ENCODE data around the gene C1QTNF2. TPM values are rescaled to one million over a fixed set of nuclear protein-coding genes. Genes with fewer than 3 reads are reported as not detected.

Gene C1QTNF2
- total RNA-seq, 2 donors from 2014 or later: not detected

DNA sequence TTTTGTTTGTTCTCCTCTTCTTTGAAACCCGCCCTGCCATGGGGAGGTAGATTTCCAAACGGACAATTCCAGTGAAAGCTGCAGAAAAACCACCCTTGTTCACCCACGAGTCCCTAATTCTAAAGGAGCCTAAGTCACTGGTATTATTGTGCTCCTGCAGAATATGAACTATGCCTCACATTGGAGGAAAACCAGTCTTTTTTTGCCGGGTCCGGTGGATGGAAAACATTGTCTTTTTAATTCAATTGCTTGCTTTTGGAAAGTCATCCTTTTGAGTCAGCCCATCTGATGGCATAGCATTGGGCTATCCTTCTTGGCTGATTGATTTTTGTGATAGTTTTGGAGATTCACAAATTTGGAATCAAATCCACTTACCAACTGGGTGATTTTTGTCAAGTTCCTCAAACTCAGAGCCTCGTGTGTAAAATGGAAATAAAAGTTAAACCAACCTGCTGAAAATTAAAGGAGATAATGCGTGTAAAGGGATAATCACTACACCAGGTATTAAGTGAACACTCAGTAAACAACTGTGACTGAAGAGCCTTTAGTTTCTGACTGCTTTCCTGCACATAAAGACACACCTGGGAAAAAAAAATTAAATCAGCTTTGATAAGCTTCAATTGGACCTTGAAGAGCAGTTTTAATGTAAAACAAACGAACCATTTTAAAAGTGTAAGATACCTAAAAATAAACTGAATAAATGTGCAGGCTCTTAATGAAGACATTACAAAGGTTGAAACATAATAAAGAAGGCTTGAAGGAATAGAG lies 57.3 kb downstream of the C1QTNF2 start:
- 30 to 31% methylated on average over 5 to 8 of the region's 8 CpGs for WGBS, 2 experiments (ENCODE audit: insufficient coverage in 1 of 2, insufficient read length in 1 of 2)
- peak overlapping the region; percentile 52 for H3K9ac ChIP-seq (ENCODE audit: extremely low read depth, low read length, poor library complexity, severe bottlenecking)
- H3K27ac ChIP-seq (ENCODE audit: low read depth, low read length): peak overlapping the region; percentile 12

DNA sequence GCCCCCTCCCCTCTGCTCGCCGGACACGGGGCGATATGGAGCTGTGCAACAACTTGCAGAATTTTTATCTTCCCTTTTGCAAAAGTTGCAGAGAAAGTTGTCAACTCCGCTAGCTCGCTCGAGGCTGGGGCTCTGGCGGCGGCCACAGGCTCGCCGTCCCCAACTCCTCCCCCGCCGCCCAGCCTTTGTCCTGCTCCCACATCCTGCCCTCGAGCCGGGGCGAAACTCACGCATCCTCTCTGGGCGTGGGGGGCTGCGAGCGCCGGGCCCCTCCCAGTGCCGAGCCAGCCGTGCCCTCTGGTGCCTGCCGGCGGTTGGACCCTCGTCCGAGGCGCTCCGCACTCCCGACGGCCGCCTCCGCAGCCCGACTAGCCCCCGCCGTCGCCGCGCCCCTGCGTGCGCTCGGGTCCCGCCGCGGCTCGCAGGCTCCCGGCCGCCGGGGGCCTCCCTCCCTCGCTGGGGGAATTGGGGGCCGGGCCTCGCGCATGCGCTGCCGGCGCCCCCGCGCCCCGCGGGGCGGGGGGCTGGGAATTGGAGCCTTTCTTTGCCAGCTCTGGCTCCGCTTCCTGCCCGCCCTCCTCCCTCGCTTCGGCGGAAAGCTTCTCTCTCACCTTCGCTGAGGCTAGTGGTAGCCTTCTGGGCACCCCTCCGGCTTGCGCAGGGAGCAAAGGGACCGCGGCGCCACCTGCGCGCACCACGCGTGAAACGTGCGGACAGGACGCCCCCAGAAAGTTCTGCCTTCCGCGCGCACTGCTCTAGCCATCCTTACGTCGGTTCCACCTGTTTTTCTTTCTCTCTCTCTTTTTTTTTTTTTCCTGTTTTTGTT lies 58.1 kb downstream of the C1QTNF2 start, which contains the start of gene CCNJL:
TSS of gene CCNJL (minus strand) at position 431 of the 826 bp plus-strand sequence. CDS start 641 bp downstream, outside the sequence.
- peaks cover 4% of the 10 kb centered on the region for H3K36me3 ChIP-seq (ENCODE audit: control insufficient read depth, insufficient read depth, low read length)
- DNase-seq: peak; percentile 93
- Mint-ChIP-seq H3K4me1 (peaks cover 22% of the 10 kb centered on the region), H3K27me3 (ENCODE audit: insufficient read depth) (peaks cover 2% of the 10 kb centered on the region), H3K9me3 (no peaks in the 10 kb centered on the region), H3K36me3 (ENCODE audit: low read depth) (peaks cover 10% of the 10 kb centered on the region), H3K4me3 (peak within 1 kb of the TSS; percentile 76), H3K27ac (peak within 1 kb of the TSS; percentile 81)
- peak within 1 kb of the TSS; percentile 52 for H3K9ac ChIP-seq (ENCODE audit: extremely low read depth, low read length, poor library complexity, severe bottlenecking)
- H3K4me3 ChIP-seq (ENCODE audit: low read length): peak within 1 kb of the TSS; percentile 89
- TF ChIP-seq, protein P1, sequence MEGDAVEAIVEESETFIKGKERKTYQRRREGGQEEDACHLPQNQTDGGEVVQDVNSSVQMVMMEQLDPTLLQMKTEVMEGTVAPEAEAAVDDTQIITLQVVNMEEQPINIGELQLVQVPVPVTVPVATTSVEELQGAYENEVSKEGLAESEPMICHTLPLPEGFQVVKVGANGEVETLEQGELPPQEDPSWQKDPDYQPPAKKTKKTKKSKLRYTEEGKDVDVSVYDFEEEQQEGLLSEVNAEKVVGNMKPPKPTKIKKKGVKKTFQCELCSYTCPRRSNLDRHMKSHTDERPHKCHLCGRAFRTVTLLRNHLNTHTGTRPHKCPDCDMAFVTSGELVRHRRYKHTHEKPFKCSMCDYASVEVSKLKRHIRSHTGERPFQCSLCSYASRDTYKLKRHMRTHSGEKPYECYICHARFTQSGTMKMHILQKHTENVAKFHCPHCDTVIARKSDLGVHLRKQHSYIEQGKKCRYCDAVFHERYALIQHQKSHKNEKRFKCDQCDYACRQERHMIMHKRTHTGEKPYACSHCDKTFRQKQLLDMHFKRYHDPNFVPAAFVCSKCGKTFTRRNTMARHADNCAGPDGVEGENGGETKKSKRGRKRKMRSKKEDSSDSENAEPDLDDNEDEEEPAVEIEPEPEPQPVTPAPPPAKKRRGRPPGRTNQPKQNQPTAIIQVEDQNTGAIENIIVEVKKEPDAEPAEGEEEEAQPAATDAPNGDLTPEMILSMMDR (conservative IDR thresholded peaks at IDR 0.05): no peak
- peaks cover 3% of the 10 kb centered on the region for H3K4me1 ChIP-seq (ENCODE audit: control insufficient read depth, insufficient read depth, low read length)
- peak within 1 kb of the TSS; percentile 84 for H3K27ac ChIP-seq (ENCODE audit: low read depth, low read length)
- WGBS, 2 experiments (ENCODE audit: insufficient coverage in 1 of 2, insufficient read length in 1 of 2): 0% methylated on average over 10 to 84 of the region's 84 CpGs
- H3K27me3 ChIP-seq (ENCODE audit: control insufficient read depth, insufficient read depth, low read length, poor library complexity, severe bottlenecking): no peaks in the 10 kb centered on the region
- no peaks in the 10 kb centered on the region for H3K9me3 ChIP-seq (ENCODE audit: control insufficient read depth, low read length)

More for the DNA sequence above, 57.3 kb downstream of the C1QTNF2 start:
- Mint-ChIP-seq H3K4me1 (peaks cover 22% of the 10 kb centered on the region), H3K27me3 (ENCODE audit: insufficient read depth) (peaks cover 2% of the 10 kb centered on the region), H3K36me3 (ENCODE audit: low read depth) (peaks cover 8% of the 10 kb centered on the region), H3K4me3 (peak overlapping the region; percentile 76), H3K27ac (peak overlapping the region; percentile 81), H3K9me3 (no peaks in the 10 kb centered on the region)
- Histone ChIP-seq H3K4me3 (ENCODE audit: low read length) (peak overlapping the region; percentile 89), H3K36me3 (ENCODE audit: control insufficient read depth, insufficient read depth, low read length) (no peaks in the 10 kb centered on the region), H3K9me3 (ENCODE audit: control insufficient read depth, low read length) (no peaks in the 10 kb centered on the region), H3K27me3 (ENCODE audit: control insufficient read depth, insufficient read depth, low read length, poor library complexity, severe bottlenecking) (no peaks in the 10 kb centered on the region), H3K4me1 (ENCODE audit: control insufficient read depth, insufficient read depth, low read length) (peaks cover 3% of the 10 kb centered on the region)
- DNase-seq: no peak
- TF ChIP-seq, protein P1 (conservative IDR thresholded peaks at IDR 0.05): no peak

DNA sequence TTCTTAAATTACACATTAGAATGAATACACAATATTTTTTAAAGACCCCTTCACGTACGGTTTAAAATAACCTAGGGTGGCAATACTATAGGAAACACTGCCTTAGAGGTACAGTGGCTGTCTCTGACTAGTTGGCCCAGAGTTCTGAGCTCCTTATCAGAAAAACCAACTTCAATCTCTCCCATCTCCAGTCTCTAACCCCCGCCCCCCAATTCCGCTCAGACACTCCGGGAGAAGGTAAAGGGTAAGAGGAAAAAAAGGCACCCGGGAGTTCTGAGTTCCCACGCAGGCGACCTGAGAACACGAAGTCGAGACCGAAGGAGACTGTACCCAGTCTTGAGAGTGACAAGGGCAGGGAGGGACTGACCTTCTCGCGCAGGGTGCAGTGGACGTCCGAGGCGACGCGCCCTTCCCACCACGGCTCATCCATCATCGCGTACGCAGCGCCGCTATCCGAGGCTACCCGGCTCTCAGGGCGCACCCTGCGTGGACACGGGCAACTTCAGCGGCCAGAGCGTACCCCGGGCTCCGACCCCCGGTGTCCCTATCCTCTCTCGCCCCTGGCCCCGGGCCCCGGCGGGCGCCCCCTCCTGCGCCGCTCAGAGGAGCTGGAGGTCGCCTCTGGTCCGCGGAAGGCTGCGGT lies 58.8 kb downstream of the C1QTNF2 start:
- peaks cover 27% of the 10 kb centered on the region for H3K4me1 Mint-ChIP-seq
- peak overlapping the region; percentile 35 for H3K27ac Mint-ChIP-seq
- H3K27me3 Mint-ChIP-seq (ENCODE audit: insufficient read depth): peaks cover 2% of the 10 kb centered on the region
- no peaks in the 10 kb centered on the region for H3K9me3 Mint-ChIP-seq
- Histone ChIP-seq H3K36me3 (ENCODE audit: control insufficient read depth, insufficient read depth, low read length) (peaks cover 4% of the 10 kb centered on the region), H3K4me3 (ENCODE audit: low read length) (peak overlapping the region; percentile 89), H3K9ac (ENCODE audit: extremely low read depth, low read length, poor library complexity, severe bottlenecking) (peak overlapping the region; percentile 52), H3K27me3 (ENCODE audit: control insufficient read depth, insufficient read depth, low read length, poor library complexity, severe bottlenecking) (no peaks in the 10 kb centered on the region), H3K27ac (ENCODE audit: low read depth, low read length) (peak overlapping the region; percentile 84), H3K4me1 (ENCODE audit: control insufficient read depth, insufficient read depth, low read length) (peaks cover 7% of the 10 kb centered on the region), H3K9me3 (ENCODE audit: control insufficient read depth, low read length) (no peaks in the 10 kb centered on the region)
- TF ChIP-seq, protein P1 (conservative IDR thresholded peaks at IDR 0.05): no peak
- DNase-seq: no peak
- peak overlapping the region; percentile 76 for H3K4me3 Mint-ChIP-seq
- WGBS, 2 experiments (ENCODE audit: insufficient coverage in 1 of 2, insufficient read length in 1 of 2): 2 to 6% methylated on average over 11 to 45 of the region's 45 CpGs
- H3K36me3 Mint-ChIP-seq (ENCODE audit: low read depth): peaks cover 12% of the 10 kb centered on the region

All from endodermal cell (in vitro differentiated cells).